NT2/D1 (cell line): ENCODE data around the gene B3GLCT.

Source experiments
- SUZ12 ChIP-seq: IDR thresholded peaks from 2 replicates; pipeline ENCODE4 v1.6.1; 2011; ENCODE audit not compliant: insufficient read length, insufficient read depth; ENCODE audit errors: extremely low read depth
- YY1 ChIP-seq: IDR thresholded peaks from 2 replicates; pipeline ENCODE4 v1.6.1; 2011; ENCODE audit not compliant: insufficient read length, insufficient read depth
- ZNF274 ChIP-seq: IDR thresholded peaks from 2 replicates; pipeline ENCODE4 v1.6.1; 2011; ENCODE audit warnings: mild to moderate bottlenecking, low read depth, low read length

- TF ChIP-seq ZNF274 (no peak), YY1 (no peak), SUZ12 (no peak)
Measured at GRCh38 chr13:31160857-31161556, 38.8 kb upstream of the B3GLCT start.
